H1 (cell line): Measurements from ENCODE around the gene URM1. TPM values are rescaled to one million over a fixed set of nuclear protein-coding genes. Genes with fewer than 3 reads are reported as not detected.

Experiments used
- CTCF ChIA-PET: fragments of 300-600 bp; sonication (Branson Sonifier 250); formaldehyde crosslinking; loops from one replicate; lab custom pipeline; 2021; ENCODE audit not compliant: partially characterized antibody; lab: Charles Lee
- POLR2A ChIA-PET: fragments of 300-600 bp; sonication (Branson Sonifier 250); formaldehyde crosslinking; loops from one replicate; lab custom pipeline; 2021; ENCODE audit warnings: inconsistent platforms; ENCODE audit not compliant: partially characterized antibody; lab: Charles Lee
- DNase-seq, 2 experiments: peaks; one replicate each; pipeline versions ENCODE4 v3.0.0 to v3.0.0-alpha.2; 2010 to 2022; ENCODE audit warnings: low spot score in 2 of 2, low read depth in 1 of 2, mixed read lengths in 1 of 2
- FAIRE-seq: peaks from 2 replicates; lab custom pipeline; 2011; peaks lifted over from hg19 to GRCh38; lab: Jason Lieb, UNC
- H2AFZ ChIP-seq: 2 replicates; pipeline ENCODE4 v1.8.1; 2012; ENCODE audit warnings: low read length, inconsistent platforms
- H2AK5ac ChIP-seq: 2 replicates; pipeline ENCODE4 v1.6.1; 2013; ENCODE audit warnings: low read depth, low read length
- H2BK120ac ChIP-seq: replicated peaks from 2 replicates; pipeline ENCODE3; 2013; ENCODE audit warnings: low read depth, low read length, inconsistent platforms
- H2BK12ac ChIP-seq: 2 replicates; pipeline ENCODE4 v1.6.1; 2013; ENCODE audit warnings: low read depth, low read length
- H2BK15ac ChIP-seq: 2 replicates; pipeline ENCODE4 v1.6.1; 2013; ENCODE audit warnings: low read length
- H2BK20ac ChIP-seq: 2 replicates; pipeline ENCODE4 v1.6.1; 2013; ENCODE audit warnings: low read length
- H2BK5ac ChIP-seq: 2 replicates; pipeline ENCODE4 v1.6.1; 2013; ENCODE audit warnings: low read depth, low read length
- H3K14ac ChIP-seq: 2 replicates; pipeline ENCODE4 v1.6.1; 2013; ENCODE audit warnings: inconsistent platforms; ENCODE audit not compliant: insufficient read length
- H3K18ac ChIP-seq: 2 replicates; pipeline ENCODE4 v1.6.1; 2013; ENCODE audit warnings: low read length; ENCODE audit errors: extremely low read depth
- H3K23ac ChIP-seq: 2 replicates; pipeline ENCODE4 v1.6.1; 2013; ENCODE audit warnings: inconsistent platforms; ENCODE audit not compliant: insufficient read length
- H3K23me2 ChIP-seq: 2 replicates; pipeline ENCODE4 v1.6.1; 2013; ENCODE audit warnings: low read depth, low read length
- H3K27ac ChIP-seq: 2 replicates; pipeline ENCODE4 v1.6.1; 2011; ENCODE audit warnings: low read depth, low read length, inconsistent platforms
- H3K27me3 ChIP-seq, 4 experiments: replicated peaks in 1 of 4; 1 replicate in 1 of 4; 2 replicates in 3 of 4; pipeline versions ENCODE4 v1.6.1 to v1.8.1; 2011 to 2013; ENCODE audit warnings: low read length in 3 of 4, mild to moderate bottlenecking in 3 of 4, inconsistent platforms in 2 of 4, mixed read lengths in 2 of 4, moderate library complexity in 1 of 4; ENCODE audit not compliant: control insufficient read depth in 3 of 4, insufficient read depth in 3 of 4; ENCODE audit errors: extremely low read depth in 1 of 4
- H3K36me3 ChIP-seq, 4 experiments: 2 replicates each; pipeline versions ENCODE4 v1.6.1 to v1.8.1; 2011 to 2013; ENCODE audit warnings: mild to moderate bottlenecking in 4 of 4, low read length in 3 of 4, moderate library complexity in 2 of 4, control low read depth in 1 of 4, inconsistent platforms in 1 of 4; ENCODE audit not compliant: insufficient read depth in 4 of 4, control insufficient read depth in 2 of 4
- H3K4ac ChIP-seq: replicated peaks from 2 replicates; pipeline ENCODE3; 2013; ENCODE audit warnings: low read length, low read depth, mixed read lengths, inconsistent platforms; ENCODE audit not compliant: insufficient read length
- H3K4me1 ChIP-seq, 4 experiments: replicated peaks in 1 of 4; 1 replicate in 1 of 4; 2 replicates in 3 of 4; pipeline versions ENCODE4 v1.6.1 to v1.8.1; 2011 to 2013; ENCODE audit warnings: low read length in 3 of 4, inconsistent platforms in 2 of 4, mixed read lengths in 1 of 4; ENCODE audit not compliant: insufficient read depth in 4 of 4, control insufficient read depth in 3 of 4
- H3K4me2 ChIP-seq, 2 experiments: 2 replicates each; pipeline versions ENCODE4 v1.6.1 to v1.8.1; 2011 to 2013; ENCODE audit warnings: low read depth in 2 of 2, low read length in 2 of 2, control low read depth in 1 of 2, inconsistent platforms in 1 of 2, mild to moderate bottlenecking in 1 of 2; ENCODE audit not compliant: insufficient read depth in 1 of 2
- H3K4me3 ChIP-seq, 4 experiments: fragments of 200-600, 300-600 bp in 1 of 4; sonication (generic), shearing (Covaris generic), sonication (Bioruptor Twin) in 1 of 4; 2 replicates each; pipeline versions ENCODE4 v1.5.1 to v1.8.1; 2011 to 2016; ENCODE audit warnings: low read length in 4 of 4, low read depth in 3 of 4, control low read depth in 2 of 4, inconsistent platforms in 2 of 4, mild to moderate bottlenecking in 2 of 4, mixed read lengths in 1 of 4, moderate library complexity in 1 of 4; ENCODE audit not compliant: insufficient read depth in 2 of 4; ENCODE audit errors: extremely low read depth in 1 of 4
- H3K56ac ChIP-seq: replicated peaks from 2 replicates; pipeline ENCODE3; 2013; ENCODE audit warnings: low read depth, mild to moderate bottlenecking, mixed read lengths, low read length, inconsistent platforms; ENCODE audit not compliant: insufficient read length
- H3K79me1 ChIP-seq: 2 replicates; pipeline ENCODE4 v1.6.1; 2013; ENCODE audit warnings: low read depth, low read length, control low read depth
- H3K79me2 ChIP-seq, 2 experiments: 2 replicates each; pipeline versions ENCODE4 v1.6.1 to v1.8.1; 2012 to 2013; ENCODE audit warnings: low read length in 2 of 2, mild to moderate bottlenecking in 2 of 2, inconsistent platforms in 1 of 2; ENCODE audit not compliant: insufficient read depth in 2 of 2, control insufficient read depth in 1 of 2
- H3K9ac ChIP-seq, 4 experiments: replicated peaks in 1 of 4; 1 replicate in 1 of 4; 2 replicates in 3 of 4; pipeline versions ENCODE4 v1.6.1 to v1.8.1; 2011 to 2013; ENCODE audit warnings: low read depth in 3 of 4, low read length in 3 of 4, control low read depth in 2 of 4, mild to moderate bottlenecking in 2 of 4, moderate library complexity in 2 of 4, inconsistent platforms in 1 of 4; ENCODE audit errors: extremely low read depth in 1 of 4
- H3K9me3 ChIP-seq, 2 experiments: 2 replicates each; pipeline versions ENCODE4 v1.6.1 to v1.8.1; 2012 to 2013; ENCODE audit warnings: mild to moderate bottlenecking in 2 of 2, moderate library complexity in 2 of 2, control low read depth in 1 of 2, inconsistent platforms in 1 of 2, low read depth in 1 of 2, low read length in 1 of 2, mixed read lengths in 1 of 2; ENCODE audit not compliant: insufficient read depth in 2 of 2
- H4K20me1 ChIP-seq, 2 experiments: replicated peaks in 1 of 2; 2 replicates each; pipeline versions ENCODE3 to v1.8.1; 2011 to 2013; ENCODE audit warnings: inconsistent platforms in 2 of 2, low read length in 2 of 2, mild to moderate bottlenecking in 1 of 2; ENCODE audit not compliant: insufficient read depth in 2 of 2, control insufficient read depth in 1 of 2
- H4K5ac ChIP-seq: 2 replicates; pipeline ENCODE4 v1.6.1; 2013; ENCODE audit warnings: low read length, low read depth, mixed read lengths, inconsistent platforms; ENCODE audit not compliant: insufficient read length
- H4K8ac ChIP-seq: 2 replicates; pipeline ENCODE4 v1.8.0; 2013; ENCODE audit warnings: mild to moderate bottlenecking, moderate library complexity, low read length, inconsistent platforms; ENCODE audit not compliant: insufficient read depth; ENCODE audit errors: extremely low read depth
- H4K91ac ChIP-seq: replicated peaks from 2 replicates; pipeline ENCODE3; 2013; ENCODE audit warnings: low read length, mixed read lengths, inconsistent platforms; ENCODE audit not compliant: insufficient read length
- BCL11A ChIP-seq, 2 experiments: IDR thresholded peaks; one replicate each; pipeline ENCODE4 v1.6.1; 2011; ENCODE audit warnings: low read depth in 2 of 2, low read length in 2 of 2, mild to moderate bottlenecking in 2 of 2
- GABPA ChIP-seq: IDR thresholded peaks from 2 replicates; pipeline ENCODE4 v1.6.1; 2011; ENCODE audit warnings: mild to moderate bottlenecking, low read length, moderate library complexity, borderline replicate concordance; ENCODE audit not compliant: insufficient read depth
- MAFK ChIP-seq: IDR thresholded peaks from 2 replicates; pipeline ENCODE4 v1.6.1; 2012; ENCODE audit warnings: low read depth, mild to moderate bottlenecking, improper control_type of control experiment, low read length
- NRF1 ChIP-seq: IDR thresholded peaks from 2 replicates; pipeline ENCODE4 v1.6.1; 2011; ENCODE audit warnings: mild to moderate bottlenecking, low read depth, low read length, improper control_type of control experiment
- SAP30 ChIP-seq: fragments of 300-600 bp; sonication (generic); IDR thresholded peaks from 2 replicates; pipeline ENCODE4 v1.7.1; 2012; ENCODE audit warnings: low read length, moderate library complexity, mild to moderate bottlenecking, inconsistent platforms; ENCODE audit not compliant: insufficient read depth, insufficient replicate concordance
- SP1 ChIP-seq: IDR thresholded peaks from 2 replicates; pipeline ENCODE4 v1.6.1; 2011; ENCODE audit warnings: low read depth, low read length
- WGBS, 2 experiments: shearing (Covaris generic) in 1 of 2; methylation state at CpG; one replicate each; pipeline versions ENCODE4 v1.1.6 to v1.1.7; 2013 to 2015; ENCODE audit warnings: low lambda C conversion rate in 2 of 2, mixed read lengths in 2 of 2, inconsistent platforms in 1 of 2, low coverage in 1 of 2, missing lambda C conversion rate in 1 of 2; ENCODE audit not compliant: insufficient replicate concordance in 2 of 2, insufficient coverage in 1 of 2, insufficient read length in 1 of 2; ENCODE audit errors: extremely low coverage in 1 of 2, missing lambda C conversion rate in 1 of 2; 5-methylcytosine and 5-hydroxymethylcytosine counted together
- polyA plus RNA-seq, 7 experiments: library from polyadenylated mRNA; depleted of rRNA in 3 of 7; stranded (reverse) in 5 of 7; unstranded in 2 of 7; fragments of >200 nt in 5 of 7; fragments of 200-250 nt in 2 of 7; gene quantifications; 1 replicate in 5 of 7; 2 replicates in 1 of 7; 4 replicates in 1 of 7; pipeline versions ENCODE4 v1.2.1 to v1.2.3, GENCODE V29; 2011 to 2013; ENCODE audit warnings: missing spikeins in 2 of 7, mixed read lengths in 2 of 7
- total RNA-seq: library from RNA; stranded (reverse); fragmentation: NEBNext Ultra II Directional; extraction: Animal tissue kit (Norgen Biotek cat#: 25700); gene quantifications from 2 replicates; pipeline ENCODE4 v1.2.1, GENCODE V29; 2021
- TF ChIP-seq, protein P1 (sequence below): IDR thresholded peaks from 2 replicates; pipeline ENCODE4 v1.6.1; 2011; ENCODE audit warnings: low read depth, mild to moderate bottlenecking, low read length; ENCODE audit not compliant: insufficient read depth
- TF ChIP-seq, protein P2 (sequence below): IDR thresholded peaks from 2 replicates; pipeline ENCODE4 v1.6.1; 2012; ENCODE audit warnings: low read length, inconsistent platforms

URM1 gene
- total and polyA plus RNA-seq, 2 of the 8 experiments (the other 6 are each of a cell fraction or from before 2014, with no cell fraction given): 58.3 to 62.3 TPM

DNA sequence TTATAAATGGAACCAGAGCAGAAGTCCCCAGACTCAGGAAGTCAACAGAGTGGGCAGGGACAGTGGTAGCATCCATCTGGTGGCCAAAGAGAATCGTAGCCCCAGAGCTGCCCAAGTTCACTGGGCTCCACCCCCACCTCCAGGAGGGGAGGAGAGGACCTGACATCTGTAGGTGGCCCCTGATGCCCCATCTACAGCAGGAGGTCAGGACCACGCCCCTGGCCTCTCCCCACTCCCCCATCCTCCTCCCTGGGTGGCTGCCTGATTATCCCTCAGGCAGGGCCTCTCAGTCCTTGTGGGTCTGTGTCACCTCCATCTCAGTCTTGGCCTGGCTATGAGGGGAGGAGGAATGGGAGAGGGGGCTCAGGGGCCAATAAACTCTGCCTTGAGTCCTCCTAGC is 10.3 kb upstream of the URM1 start:
- no peak overlapping the region for H3K14ac ChIP-seq
- H3K79me2 ChIP-seq: no peaks in the 10 kb centered on the region
- H3K36me3 ChIP-seq: no peaks in the 10 kb centered on the region; a peak in 1 of 8 replicates
- H2BK5ac ChIP-seq: no peak overlapping the region
- H2BK15ac ChIP-seq: no peak overlapping the region
- H4K8ac ChIP-seq: no peak overlapping the region
- H3K79me1 ChIP-seq: no peaks in the 10 kb centered on the region
- no peak overlapping the region for H4K91ac ChIP-seq
- H3K9ac ChIP-seq: no peak overlapping the region
- peaks cover 5 to 20% (median 10%) of the 10 kb centered on the region in 4 experiments for H3K4me1 ChIP-seq
- DNase-seq (no peak), FAIRE-seq (no peak)
- no peak overlapping the region for H3K18ac ChIP-seq
- H2AK5ac ChIP-seq: no peak overlapping the region
- no peak overlapping the region for H3K23ac ChIP-seq
- no peak overlapping the region for H2AFZ ChIP-seq
- CTCF ChIA-PET: interaction anchor here (0.5 to 25.1 kb wide), 14 partner anchors 8 to 340 kb away, joined by 3 to 544 read pairs (median 14); partner anchors contain the start of genes CERCAM and URM1
- H4K5ac ChIP-seq: no peak overlapping the region
- peaks cover 15 to 42% (median 32%) of the 10 kb centered on the region in 4 experiments for H3K27me3 ChIP-seq
- no peak overlapping the region for H3K27ac ChIP-seq
- no peak overlapping the region for H3K4me2 ChIP-seq
- H2BK20ac ChIP-seq: no peak overlapping the region
- H3K9me3 ChIP-seq: no peaks in the 10 kb centered on the region
- H3K56ac ChIP-seq: no peak overlapping the region
- POLR2A ChIA-PET: interaction anchor here (1.7 to 6.3 kb wide), 7 partner anchors 11 to 76 kb away, joined by 3 to 92 read pairs (median 5); partner anchors contain the start of gene CERCAM
- TF ChIP-seq GABPA: no peak
- TF ChIP-seq BCL11A (IDR thresholded peaks at IDR 0.05; ENCODE audit: low read depth in 2 of 2, low read length in 2 of 2): no peak
- TF ChIP-seq SP1: no peak
- TF ChIP-seq, protein P1, sequence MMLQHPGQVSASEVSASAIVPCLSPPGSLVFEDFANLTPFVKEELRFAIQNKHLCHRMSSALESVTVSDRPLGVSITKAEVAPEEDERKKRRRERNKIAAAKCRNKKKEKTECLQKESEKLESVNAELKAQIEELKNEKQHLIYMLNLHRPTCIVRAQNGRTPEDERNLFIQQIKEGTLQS: no peak
- TF ChIP-seq NRF1: no peak
- no peak for TF ChIP-seq MAFK
- TF ChIP-seq SAP30: no peak
- TF ChIP-seq, protein P2, sequence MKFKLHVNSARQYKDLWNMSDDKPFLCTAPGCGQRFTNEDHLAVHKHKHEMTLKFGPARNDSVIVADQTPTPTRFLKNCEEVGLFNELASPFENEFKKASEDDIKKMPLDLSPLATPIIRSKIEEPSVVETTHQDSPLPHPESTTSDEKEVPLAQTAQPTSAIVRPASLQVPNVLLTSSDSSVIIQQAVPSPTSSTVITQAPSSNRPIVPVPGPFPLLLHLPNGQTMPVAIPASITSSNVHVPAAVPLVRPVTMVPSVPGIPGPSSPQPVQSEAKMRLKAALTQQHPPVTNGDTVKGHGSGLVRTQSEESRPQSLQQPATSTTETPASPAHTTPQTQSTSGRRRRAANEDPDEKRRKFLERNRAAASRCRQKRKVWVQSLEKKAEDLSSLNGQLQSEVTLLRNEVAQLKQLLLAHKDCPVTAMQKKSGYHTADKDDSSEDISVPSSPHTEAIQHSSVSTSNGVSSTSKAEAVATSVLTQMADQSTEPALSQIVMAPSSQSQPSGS: no peak
- H3K4me3 ChIP-seq: no peak overlapping the region
- no peak overlapping the region for H2BK12ac ChIP-seq
- WGBS, 2 experiments: 78% methylated on average over 1 of the region's 2 CpGs; no CpG with 5 or more reads in 1 of the 2 experiments
- H2BK120ac ChIP-seq: no peak overlapping the region
- H4K20me1 ChIP-seq: peaks cover 4 to 10% of the 10 kb centered on the region in 2 experiments
- H3K4ac ChIP-seq: no peak overlapping the region
- peaks cover 3% of the 10 kb centered on the region; the same call in 1 of the 2 replicates for H3K23me2 ChIP-seq
